ENCODE measurements around the gene CTU2.

The CTU2 gene

DNA sequence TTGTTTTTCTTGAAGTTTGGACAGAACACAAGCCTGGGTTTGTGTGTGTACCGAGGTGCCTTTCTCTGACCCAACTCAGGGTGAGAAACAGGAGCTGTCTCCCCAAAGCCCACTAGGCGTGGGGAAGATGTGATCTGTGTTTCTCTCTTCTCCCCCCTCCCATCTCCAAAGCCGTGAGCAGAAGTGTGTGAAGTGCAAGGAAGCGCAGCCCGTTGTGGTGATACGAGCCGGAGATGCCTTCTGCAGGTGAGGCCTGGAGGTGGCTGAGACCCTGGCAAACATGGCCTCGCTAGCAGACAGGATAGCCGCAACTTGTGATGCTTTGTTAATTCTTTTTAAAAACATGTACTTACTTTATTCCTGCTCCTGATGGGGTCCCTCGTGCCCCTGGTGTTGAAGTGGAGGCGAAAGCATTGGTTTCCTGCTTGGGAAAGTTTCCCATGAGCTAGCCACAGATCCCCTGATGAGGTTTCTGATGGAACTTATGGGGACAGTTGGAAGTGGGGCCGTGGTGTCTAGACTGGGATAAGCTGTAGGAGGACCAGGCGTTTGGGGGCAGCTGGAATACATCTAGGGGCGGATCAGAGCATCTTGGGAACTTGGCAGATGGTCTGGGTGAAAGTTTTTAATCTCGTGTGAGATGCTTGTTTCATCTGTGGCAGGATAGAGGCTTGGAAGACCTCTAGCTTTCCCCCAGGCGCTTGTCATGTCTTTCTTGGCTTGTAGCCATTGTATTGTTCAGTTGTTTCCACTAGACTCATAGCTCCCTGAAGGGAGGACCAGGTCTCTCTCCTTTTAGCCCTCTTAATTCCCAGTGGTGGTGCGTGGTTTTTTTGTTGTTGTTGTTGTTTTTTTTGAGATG, 893 bp downstream of the CTU2 start:
- DNase-seq (ENCODE audit: low read depth in 2 of 2) = no peak
- peak overlapping the region; percentile 97 to 99 for H3K4me3 ChIP-seq (replicated peaks in 1 of 2; ENCODE audit: low read depth in 2 of 2, low read length in 2 of 2)
- TF ChIP-seq, protein P1, sequence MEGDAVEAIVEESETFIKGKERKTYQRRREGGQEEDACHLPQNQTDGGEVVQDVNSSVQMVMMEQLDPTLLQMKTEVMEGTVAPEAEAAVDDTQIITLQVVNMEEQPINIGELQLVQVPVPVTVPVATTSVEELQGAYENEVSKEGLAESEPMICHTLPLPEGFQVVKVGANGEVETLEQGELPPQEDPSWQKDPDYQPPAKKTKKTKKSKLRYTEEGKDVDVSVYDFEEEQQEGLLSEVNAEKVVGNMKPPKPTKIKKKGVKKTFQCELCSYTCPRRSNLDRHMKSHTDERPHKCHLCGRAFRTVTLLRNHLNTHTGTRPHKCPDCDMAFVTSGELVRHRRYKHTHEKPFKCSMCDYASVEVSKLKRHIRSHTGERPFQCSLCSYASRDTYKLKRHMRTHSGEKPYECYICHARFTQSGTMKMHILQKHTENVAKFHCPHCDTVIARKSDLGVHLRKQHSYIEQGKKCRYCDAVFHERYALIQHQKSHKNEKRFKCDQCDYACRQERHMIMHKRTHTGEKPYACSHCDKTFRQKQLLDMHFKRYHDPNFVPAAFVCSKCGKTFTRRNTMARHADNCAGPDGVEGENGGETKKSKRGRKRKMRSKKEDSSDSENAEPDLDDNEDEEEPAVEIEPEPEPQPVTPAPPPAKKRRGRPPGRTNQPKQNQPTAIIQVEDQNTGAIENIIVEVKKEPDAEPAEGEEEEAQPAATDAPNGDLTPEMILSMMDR (IDR thresholded peaks at IDR 0.05; ENCODE audit: low read depth, low read length) = no peak

DNA sequence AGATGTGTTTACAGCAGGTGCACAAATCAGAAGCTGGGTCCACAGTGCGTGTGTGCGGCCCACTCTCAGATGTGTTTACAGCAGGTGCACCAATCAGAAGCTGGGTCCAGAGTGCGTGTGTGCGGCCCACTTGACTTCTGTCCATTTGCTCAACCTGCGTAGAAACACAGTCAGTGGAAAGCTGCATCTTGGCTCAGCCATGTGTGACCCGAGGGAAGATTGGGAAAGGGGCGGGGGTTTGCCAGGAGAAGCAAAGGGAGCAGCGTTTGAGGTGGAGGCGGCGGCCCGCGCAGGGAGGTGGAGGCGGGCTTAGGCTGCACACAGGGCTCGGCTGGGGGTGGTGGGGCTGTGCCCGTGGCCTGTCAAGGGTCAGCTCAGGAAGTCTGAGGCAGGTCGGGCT, 4.3 kb downstream of the CTU2 start:
- TF ChIP-seq, protein P1 (IDR thresholded peaks at IDR 0.05; ENCODE audit: low read depth, low read length) = no peak
- DNase-seq (ENCODE audit: low read depth in 2 of 2) = no peak
- no peak overlapping the region for H3K4me3 ChIP-seq (replicated peaks in 1 of 2; ENCODE audit: low read depth in 2 of 2, low read length in 2 of 2)

DNA sequence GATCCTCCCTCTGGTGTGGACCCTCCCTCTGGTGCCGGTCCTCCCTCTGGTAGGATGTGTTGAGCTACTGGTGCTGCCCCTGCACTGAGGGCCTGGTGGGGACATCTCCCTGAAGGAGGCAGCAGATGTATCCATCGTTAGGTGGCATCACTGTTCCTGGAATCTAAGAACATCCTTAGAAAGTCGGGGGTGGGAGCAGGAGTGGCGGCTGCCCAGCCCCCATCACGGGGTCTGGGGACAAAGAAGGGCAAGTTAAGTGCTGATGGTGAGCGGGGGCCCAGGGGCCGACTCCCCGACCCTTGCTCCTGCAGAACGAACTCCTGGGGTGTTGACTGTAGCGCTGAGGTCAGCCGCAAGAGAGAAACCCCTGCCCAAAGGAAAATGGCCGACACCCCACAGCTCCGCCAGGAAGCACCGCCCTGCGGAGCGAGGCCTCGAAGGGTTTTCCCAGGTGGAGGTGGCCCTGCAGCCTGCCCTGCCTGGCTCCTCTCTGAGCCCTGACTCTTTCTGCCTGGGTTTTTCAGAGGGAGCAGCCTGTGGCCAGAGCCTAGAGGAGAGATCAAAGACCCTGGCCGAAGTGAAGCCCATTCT, 5.5 kb downstream of the CTU2 start:
- H3K4me3 ChIP-seq (replicated peaks in 1 of 2; ENCODE audit: low read depth in 2 of 2, low read length in 2 of 2) = no peak overlapping the region
- no peak for DNase-seq (ENCODE audit: low read depth in 2 of 2)
- TF ChIP-seq, protein P1 (IDR thresholded peaks at IDR 0.05; ENCODE audit: low read depth, low read length) = no peak

DNA sequence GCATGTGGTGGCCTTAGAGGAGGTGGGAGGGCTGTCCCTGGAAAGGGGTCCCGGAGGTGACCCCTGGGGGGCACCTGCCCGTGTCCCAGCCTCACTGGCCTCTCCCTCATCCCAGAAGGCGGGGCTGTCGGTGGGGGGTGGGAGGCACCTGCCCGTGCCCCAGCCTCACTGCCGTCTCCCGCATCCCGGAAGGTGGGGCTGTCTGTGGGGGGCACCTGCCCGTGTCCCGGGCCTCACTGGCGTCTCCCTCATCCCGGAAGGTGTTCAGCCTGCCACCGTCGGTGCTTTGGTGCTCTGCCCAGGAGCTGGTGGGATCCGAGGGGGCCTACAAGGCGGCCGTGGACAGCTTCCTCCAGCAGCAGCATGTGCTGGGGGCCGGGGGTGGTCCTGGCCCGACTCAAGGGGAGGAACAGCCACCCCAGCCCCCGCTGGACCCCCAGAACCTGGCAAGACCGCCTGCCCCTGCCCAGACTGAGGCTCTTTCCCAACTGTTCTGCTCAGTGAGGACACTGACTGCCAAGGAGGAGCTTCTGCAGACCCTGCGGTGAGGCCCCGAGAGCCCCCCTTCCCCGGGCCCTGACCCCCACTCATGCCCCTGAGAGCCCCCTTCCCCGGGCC, 6.2 kb downstream of the CTU2 start:
- DNase-seq (ENCODE audit: low read depth in 2 of 2) = no peak
- TF ChIP-seq, protein P1 (IDR thresholded peaks at IDR 0.05; ENCODE audit: low read depth, low read length) = no peak
- H3K4me3 ChIP-seq (replicated peaks in 1 of 2; ENCODE audit: low read depth in 2 of 2, low read length in 2 of 2) = no peak overlapping the region

DNA sequence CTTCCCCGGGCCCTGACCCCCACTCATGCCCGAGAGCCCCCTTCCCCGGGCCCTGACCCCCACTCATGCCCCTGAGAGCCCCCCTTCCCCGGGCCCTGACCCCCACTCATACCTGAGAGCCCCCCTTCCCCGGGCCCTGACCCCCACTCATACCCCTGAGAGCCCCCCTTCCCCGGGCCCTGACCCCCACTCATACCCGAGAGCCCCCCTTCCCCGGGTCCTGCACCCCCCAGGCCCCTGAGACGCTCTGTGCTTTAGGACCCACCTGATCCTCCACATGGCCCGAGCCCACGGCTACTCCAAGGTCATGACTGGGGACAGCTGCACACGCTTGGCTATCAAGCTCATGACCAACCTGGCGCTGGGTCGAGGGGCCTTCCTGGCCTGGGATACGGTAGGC, 6.8 kb downstream of the CTU2 start:
- H3K4me3 ChIP-seq (replicated peaks in 1 of 2; ENCODE audit: low read depth in 2 of 2, low read length in 2 of 2) = no peak overlapping the region
- DNase-seq (ENCODE audit: low read depth in 2 of 2) = no peak
- TF ChIP-seq, protein P1 (IDR thresholded peaks at IDR 0.05; ENCODE audit: low read depth, low read length) = no peak

DNA sequence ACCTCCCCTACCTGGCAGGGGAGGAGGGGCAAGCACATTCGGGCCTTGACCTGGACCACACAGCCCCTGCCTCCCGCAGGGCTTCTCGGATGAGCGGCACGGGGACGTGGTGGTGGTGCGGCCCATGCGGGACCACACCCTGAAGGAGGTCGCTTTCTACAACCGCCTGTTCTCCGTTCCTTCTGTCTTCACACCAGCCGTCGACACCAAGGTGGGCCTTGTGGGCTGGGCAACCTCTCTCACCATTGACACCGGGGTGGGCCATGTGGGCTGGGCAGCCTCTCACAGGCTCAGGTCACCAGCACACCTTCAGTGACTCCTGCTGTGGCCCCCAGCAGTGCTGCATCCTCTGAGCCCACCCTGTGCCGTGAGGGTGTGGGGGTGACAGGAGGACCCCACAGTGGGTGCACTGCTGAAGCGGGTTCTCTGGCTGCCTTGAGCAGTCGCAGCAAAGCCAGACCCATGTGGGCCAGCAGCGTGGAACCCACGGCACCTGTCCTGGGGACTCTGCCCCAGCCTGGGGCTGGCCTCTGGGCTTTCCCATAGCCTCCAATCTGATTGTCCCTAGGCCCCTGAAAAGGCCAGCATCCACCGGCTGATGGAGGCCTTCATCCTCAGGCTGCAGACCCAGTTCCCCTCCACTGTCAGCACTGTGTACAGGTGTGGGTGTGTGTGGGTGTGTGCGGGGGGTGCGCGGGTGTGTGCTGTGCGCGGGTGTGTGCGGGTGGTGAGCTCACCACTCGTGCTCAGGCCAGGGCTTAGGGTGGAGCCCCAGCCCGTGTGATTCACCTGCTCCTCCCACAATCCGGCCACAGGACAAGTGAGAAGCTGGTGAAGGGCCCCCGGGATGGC, 7.5 kb downstream of the CTU2 start:
- no peak overlapping the region for H3K4me3 ChIP-seq (replicated peaks in 1 of 2; ENCODE audit: low read depth in 2 of 2, low read length in 2 of 2)

More for the DNA sequence above, 7.5 kb downstream of the CTU2 start:
- peak in 1 of 2 donors; percentile 43 for DNase-seq (ENCODE audit: low read depth in 2 of 2)
- TF ChIP-seq, protein P1 (IDR thresholded peaks at IDR 0.05; ENCODE audit: low read depth, low read length) = no peak
